ENCODE data around the gene OPHN1.

The OPHN1 gene

DNA sequence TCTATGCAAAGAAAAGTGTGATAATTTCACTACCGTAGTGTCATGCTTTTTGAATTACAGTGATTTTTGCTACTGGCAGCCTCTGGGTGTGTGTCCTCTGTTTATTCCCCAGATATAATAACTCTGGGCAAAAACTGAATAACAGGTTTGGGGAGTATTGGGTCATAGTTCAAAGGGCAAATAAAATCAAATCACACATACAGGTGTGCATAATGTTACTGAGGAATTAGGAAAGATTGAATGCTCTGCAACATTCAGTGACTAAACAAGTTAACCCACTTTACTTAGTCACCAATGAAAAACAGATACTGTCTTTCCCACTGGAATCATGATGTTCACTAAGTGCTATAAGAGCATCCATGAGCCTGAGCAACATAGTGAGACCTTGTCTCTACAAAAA is 224.3 kb downstream of the OPHN1 start:
- H3K27ac ChIP-seq: no peak overlapping the region
- CTCF ChIA-PET: no interaction called here
- POLR2A ChIA-PET (ENCODE audit: low non-redundant PET): no interaction called here
- DNase-seq (ENCODE audit: low spot score): no peak
- TF ChIP-seq, protein P1, sequence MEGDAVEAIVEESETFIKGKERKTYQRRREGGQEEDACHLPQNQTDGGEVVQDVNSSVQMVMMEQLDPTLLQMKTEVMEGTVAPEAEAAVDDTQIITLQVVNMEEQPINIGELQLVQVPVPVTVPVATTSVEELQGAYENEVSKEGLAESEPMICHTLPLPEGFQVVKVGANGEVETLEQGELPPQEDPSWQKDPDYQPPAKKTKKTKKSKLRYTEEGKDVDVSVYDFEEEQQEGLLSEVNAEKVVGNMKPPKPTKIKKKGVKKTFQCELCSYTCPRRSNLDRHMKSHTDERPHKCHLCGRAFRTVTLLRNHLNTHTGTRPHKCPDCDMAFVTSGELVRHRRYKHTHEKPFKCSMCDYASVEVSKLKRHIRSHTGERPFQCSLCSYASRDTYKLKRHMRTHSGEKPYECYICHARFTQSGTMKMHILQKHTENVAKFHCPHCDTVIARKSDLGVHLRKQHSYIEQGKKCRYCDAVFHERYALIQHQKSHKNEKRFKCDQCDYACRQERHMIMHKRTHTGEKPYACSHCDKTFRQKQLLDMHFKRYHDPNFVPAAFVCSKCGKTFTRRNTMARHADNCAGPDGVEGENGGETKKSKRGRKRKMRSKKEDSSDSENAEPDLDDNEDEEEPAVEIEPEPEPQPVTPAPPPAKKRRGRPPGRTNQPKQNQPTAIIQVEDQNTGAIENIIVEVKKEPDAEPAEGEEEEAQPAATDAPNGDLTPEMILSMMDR (conservative IDR thresholded peaks at IDR 0.05; ENCODE audit: low read depth): no peak

DNA sequence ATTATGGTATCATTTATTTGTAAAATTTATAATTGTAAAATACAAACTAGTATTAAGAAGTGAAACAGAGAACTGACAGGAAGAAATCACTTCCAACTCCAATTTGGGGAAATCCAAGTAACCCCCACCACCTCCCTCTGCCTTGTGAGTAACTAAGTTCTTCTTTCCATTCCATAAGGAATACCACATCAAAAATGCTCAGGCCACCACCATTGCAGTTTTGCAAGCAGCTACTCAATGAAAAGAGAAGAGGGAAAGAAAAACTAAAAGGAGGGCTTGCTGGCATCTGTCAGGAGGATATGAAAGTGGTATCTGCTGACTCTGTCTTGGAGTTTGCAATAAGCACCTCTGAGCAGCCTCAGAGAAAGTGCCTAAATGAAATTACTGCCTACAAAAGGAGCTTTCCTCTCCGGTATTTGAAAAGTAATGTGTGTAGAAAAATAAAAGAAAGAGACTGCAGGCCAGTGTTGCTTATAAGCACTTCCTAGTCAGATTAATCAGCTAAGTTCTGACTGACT is 228.7 kb downstream of the OPHN1 start:
- POLR2A ChIA-PET (ENCODE audit: low non-redundant PET): no interaction called here
- no peak for DNase-seq (ENCODE audit: low spot score)
- TF ChIP-seq, protein P1 (conservative IDR thresholded peaks at IDR 0.05; ENCODE audit: low read depth): no peak
- CTCF ChIA-PET: no interaction called here
- no peak overlapping the region for H3K27ac ChIP-seq

DNA sequence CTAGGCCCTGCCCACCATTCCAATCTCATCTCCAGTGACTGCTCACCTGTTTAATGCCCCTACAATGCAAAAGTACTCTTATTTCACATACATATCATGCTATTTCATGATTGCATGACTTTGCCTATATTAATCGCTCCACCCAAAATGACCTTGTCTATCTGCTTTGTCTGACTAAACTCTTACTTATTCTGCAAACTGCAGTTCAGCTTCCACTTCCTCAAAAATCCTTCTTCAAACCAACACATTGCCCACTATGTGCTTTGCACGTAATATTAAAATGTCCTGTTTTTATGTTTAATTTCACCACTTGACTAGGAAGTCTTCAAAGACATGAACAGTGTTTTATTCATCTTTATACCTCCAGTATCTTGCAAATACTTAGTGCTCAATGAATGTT is 229.6 kb downstream of the OPHN1 start:
- POLR2A ChIA-PET (ENCODE audit: low non-redundant PET): no interaction called here
- CTCF ChIA-PET: no interaction called here

DNA sequence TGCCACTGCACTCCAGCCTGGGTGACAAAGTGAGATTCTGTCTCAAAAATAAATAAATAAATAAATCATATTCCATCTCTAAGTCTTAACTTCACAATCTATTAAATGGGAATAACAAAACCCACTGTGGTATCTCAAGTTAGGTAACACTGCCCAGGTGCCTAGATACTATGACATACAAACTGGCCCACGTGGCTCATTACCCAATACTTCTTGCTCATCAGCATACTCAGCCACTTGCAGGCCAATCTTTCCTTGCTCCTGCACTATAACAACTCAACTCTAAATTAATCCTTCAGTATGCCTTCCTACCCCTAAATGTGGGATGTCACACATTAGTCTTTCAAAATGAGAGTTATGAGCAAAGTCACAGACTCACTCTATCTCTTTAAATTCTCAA is 230.1 kb downstream of the OPHN1 start:
- no peak for DNase-seq (ENCODE audit: low spot score)
- H3K27ac ChIP-seq: no peak overlapping the region
- TF ChIP-seq, protein P1 (conservative IDR thresholded peaks at IDR 0.05; ENCODE audit: low read depth): no peak
- CTCF ChIA-PET: no interaction called here
- POLR2A ChIA-PET (ENCODE audit: low non-redundant PET): no interaction called here

More for the DNA sequence above, 229.6 kb downstream of the OPHN1 start:
- TF ChIP-seq, protein P1 (conservative IDR thresholded peaks at IDR 0.05; ENCODE audit: low read depth): no peak
- DNase-seq (ENCODE audit: low spot score): no peak
- no peak overlapping the region for H3K27ac ChIP-seq

DNA sequence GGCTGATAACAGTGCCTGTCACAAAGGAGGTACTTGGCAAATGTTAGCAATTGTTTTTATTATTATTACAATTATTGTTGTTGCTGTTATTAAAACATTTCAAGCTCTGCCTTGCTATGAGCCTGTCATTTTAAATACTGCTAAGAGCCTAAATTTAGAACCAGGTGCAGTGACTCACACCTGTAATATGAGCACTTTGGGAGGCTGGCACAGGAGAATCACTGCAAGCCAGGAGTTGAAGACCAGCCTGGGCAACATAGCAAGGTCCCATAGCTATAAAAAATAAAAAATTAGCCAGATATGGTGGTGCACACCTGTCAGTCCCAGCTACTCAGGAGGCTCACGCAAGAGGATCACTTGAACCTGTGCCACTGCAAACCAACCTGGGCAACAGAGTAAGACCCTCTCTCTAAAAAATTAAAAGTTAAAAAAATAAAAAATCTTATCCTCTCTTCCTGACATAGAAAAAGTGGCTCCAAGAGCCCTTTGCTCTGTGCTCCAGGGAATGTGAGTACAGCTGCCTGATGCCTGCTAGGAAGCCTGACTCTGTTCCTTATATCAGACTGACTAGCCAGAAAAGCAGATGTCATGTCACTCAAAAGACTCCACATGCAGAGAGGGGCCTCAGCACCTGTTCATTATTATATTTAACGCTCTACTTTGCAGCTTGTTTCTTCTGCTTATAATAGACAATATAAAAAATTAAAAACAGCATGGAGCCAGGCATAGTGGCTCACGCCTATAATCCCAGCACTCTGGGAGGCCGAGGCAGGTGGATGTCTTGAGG is 234.0 kb downstream of the OPHN1 start:
- ChIA-PET CTCF (interaction anchor here (0.6 kb wide), 1 partner anchor 234 kb away, joined by 4 read pairs; the partner anchor contains the start of gene OPHN1), POLR2A (ENCODE audit: low non-redundant PET) (no interaction called here)
- no peak overlapping the region for H3K27ac ChIP-seq

DNA sequence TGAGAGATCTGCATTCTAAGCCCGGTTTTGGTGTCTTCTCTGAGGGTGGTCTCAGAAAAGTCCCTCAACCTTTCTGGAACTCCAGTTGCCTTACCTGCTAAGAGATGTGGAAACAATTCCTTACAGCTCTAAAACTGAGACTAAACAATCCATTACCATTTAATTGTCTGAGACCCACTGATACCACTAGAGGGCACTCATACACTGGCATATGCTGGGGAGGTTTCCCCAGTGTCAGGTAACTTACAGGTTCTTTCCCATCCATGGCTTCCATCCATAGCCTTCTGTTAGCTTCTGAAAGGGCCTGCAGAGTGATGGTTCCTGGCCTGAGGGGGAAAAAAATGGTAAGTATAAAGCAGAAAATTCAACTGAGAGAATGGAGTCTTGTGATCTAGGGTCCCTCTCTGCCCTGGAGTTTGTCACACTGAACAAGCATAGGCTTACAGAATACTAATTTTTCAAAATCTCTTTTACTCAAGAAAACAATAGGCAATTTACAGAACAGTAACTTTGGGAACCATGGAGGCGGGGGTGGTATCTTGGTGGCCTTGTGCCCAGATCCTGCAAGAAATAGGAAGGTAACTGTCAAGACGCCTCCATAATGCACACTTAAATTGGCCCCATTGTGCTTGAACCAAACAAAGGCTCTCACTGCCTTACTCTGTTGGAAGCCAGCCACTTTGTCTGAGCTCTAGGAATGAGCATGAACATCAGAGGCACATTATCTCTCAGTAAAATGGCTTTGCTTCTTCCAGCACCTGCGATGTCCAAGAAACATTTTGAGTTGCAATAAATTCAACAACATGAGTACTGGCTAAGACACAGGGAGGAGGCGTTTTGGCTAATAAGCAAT is 236.1 kb downstream of the OPHN1 start:
- no peak overlapping the region for H3K27ac ChIP-seq
- TF ChIP-seq, protein P1 (conservative IDR thresholded peaks at IDR 0.05; ENCODE audit: low read depth): peak; percentile 40
- DNase-seq (ENCODE audit: low spot score): peak; percentile 60
- POLR2A ChIA-PET (ENCODE audit: low non-redundant PET): no interaction called here
- CTCF ChIA-PET: interaction anchor here (0.6 to 1.2 kb wide), 5 partner anchors 226 to 536 kb away, joined by 3 to 8 read pairs (median 3); no protein-coding TSS in a partner anchor

More for the DNA sequence above, 234.0 kb downstream of the OPHN1 start:
- DNase-seq (ENCODE audit: low spot score): no peak
- TF ChIP-seq, protein P1 (conservative IDR thresholded peaks at IDR 0.05; ENCODE audit: low read depth): no peak

All from RWPE1 (cell line).